Endometrial microvascular endothelial cells (primary cell): ENCODE results near the gene PANX1. TPM values are rescaled to one million over a fixed set of nuclear protein-coding genes. Genes with fewer than 3 reads are reported as not detected.

Experiments used
- in situ Hi-C: cut with HindIII; loops from 2 replicates; pipeline ENCODE4 v1.10.0; 2017; ENCODE audit warnings: low sequenced_read_pairs, low pct_unique_long_range_greater_than_20kb; ENCODE audit errors: inconsistent ontology term
- total RNA-seq: library from RNA; depleted of rRNA; stranded (reverse); fragments of >200 nt; gene quantifications from one replicate; pipeline ENCODE4 v1.2.3, GENCODE V29; 2015; ENCODE audit errors: inconsistent ontology term

Gene PANX1
- total RNA-seq, 1 donor from 2014 or later = 51.0 TPM

- in situ Hi-C loops = no loop called here
Observed at GRCh38 chr11:94175535-94175934, 46.9 kb downstream of the PANX1 start.

GRCh38 chr11:94178331-94178730, 49.7 kb downstream of the PANX1 start:
- in situ Hi-C loops = no loop called here

- in situ Hi-C loops = no loop called here
Observed at GRCh38 chr11:94179696-94180095, 51.1 kb downstream of the PANX1 start.

- in situ Hi-C loops = no loop called here
Observed at GRCh38 chr11:94181526-94181925, 52.9 kb downstream of the PANX1 start.

- in situ Hi-C loops = no loop called here
Observed at GRCh38 chr11:94181943-94182342, 53.3 kb downstream of the PANX1 start.

GRCh38 chr11:94183251-94183885, 54.7 kb downstream of the PANX1 start:
- in situ Hi-C loops = no loop called here

GRCh38 chr11:94183886-94184264, 55.2 kb downstream of the PANX1 start:
- in situ Hi-C loops = no loop called here

- in situ Hi-C loops = no loop called here
Observed at GRCh38 chr11:94184362-94184761, 55.7 kb downstream of the PANX1 start.

- in situ Hi-C loops = no loop called here
Observed at GRCh38 chr11:94184846-94185245, 56.2 kb downstream of the PANX1 start.

- in situ Hi-C loops = no loop called here
Observed at GRCh38 chr11:94185416-94186084, 56.9 kb downstream of the PANX1 start.

- in situ Hi-C loops = no loop called here
Observed at GRCh38 chr11:94186342-94187203, 57.9 kb downstream of the PANX1 start.

GRCh38 chr11:94193288-94193687, 64.6 kb downstream of the PANX1 start:
- in situ Hi-C loops = no loop called here

- in situ Hi-C loops = no loop called here
Observed at GRCh38 chr11:94194712-94195111, 66.1 kb downstream of the PANX1 start.

GRCh38 chr11:94196363-94196762, 67.7 kb downstream of the PANX1 start:
- in situ Hi-C loops = no loop called here

- in situ Hi-C loops = no loop called here
Observed at GRCh38 chr11:94198718-94199117, 70.1 kb downstream of the PANX1 start.

GRCh38 chr11:94199136-94200130, 70.8 kb downstream of the PANX1 start:
- in situ Hi-C loops = no loop called here

- in situ Hi-C loops = no loop called here
Observed at GRCh38 chr11:94201004-94201465, 72.4 kb downstream of the PANX1 start.

- in situ Hi-C loops = no loop called here
Observed at GRCh38 chr11:94203070-94203469, 74.4 kb downstream of the PANX1 start.
